Loucy (cell line): Measurements from ENCODE around the gene LYPLA2.

Experiments
- EZH2phosphoT487 ChIP-seq: fragments of 200-600 bp; IDR thresholded peaks from 2 replicates; pipeline ENCODE4 v1.6.1; 2018; ENCODE audit warnings: antibody characterized with exemption, mild to moderate bottlenecking, moderate library complexity, borderline replicate concordance
- TF ChIP-seq, protein P1 (sequence below): fragments of 200-600 bp; sonication (generic); conservative IDR thresholded peaks from 2 replicates; pipeline ENCODE4 v1.5.1; 2014; ENCODE audit warnings: mild to moderate bottlenecking, antibody characterized with exemption, low read length

DNA sequence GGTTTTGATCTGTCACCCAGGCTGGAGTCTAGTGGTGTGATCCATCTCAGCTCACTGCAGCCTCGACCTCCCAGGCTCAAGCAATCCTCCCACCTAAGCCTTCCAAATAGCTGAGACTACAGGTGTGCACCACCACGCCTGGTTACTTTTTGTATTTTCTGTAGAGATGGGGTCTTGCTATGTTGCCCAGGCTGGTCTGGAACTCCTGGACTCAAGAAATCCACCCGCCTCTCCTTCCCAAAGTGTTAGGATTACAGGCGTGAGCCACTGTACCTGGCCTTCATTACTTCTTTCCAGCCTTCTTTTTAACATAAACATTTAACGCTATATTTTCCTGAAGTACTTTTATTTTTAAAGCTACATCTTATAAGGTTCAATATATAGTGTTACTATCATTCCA is 52.7 kb downstream of the LYPLA2 start:
- TF ChIP-seq, protein P1, sequence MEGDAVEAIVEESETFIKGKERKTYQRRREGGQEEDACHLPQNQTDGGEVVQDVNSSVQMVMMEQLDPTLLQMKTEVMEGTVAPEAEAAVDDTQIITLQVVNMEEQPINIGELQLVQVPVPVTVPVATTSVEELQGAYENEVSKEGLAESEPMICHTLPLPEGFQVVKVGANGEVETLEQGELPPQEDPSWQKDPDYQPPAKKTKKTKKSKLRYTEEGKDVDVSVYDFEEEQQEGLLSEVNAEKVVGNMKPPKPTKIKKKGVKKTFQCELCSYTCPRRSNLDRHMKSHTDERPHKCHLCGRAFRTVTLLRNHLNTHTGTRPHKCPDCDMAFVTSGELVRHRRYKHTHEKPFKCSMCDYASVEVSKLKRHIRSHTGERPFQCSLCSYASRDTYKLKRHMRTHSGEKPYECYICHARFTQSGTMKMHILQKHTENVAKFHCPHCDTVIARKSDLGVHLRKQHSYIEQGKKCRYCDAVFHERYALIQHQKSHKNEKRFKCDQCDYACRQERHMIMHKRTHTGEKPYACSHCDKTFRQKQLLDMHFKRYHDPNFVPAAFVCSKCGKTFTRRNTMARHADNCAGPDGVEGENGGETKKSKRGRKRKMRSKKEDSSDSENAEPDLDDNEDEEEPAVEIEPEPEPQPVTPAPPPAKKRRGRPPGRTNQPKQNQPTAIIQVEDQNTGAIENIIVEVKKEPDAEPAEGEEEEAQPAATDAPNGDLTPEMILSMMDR = no peak
- no peak for TF ChIP-seq EZH2phosphoT487
